PC-3 (cell line): ENCODE results near the gene AKAP17A.

Experiments
- CTCF ChIP-seq: fragments of 300-600 bp; sonication (generic); conservative IDR thresholded peaks from 2 replicates; pipeline ENCODE4 v1.5.1; 2017; ENCODE audit warnings: antibody characterized with exemption, low read depth, mild to moderate bottlenecking, low read length
- EZH2 ChIP-seq: fragments of 300-600 bp; sonication (generic); IDR thresholded peaks from one replicate; pipeline ENCODE4 v1.6.1; 2017; ENCODE audit warnings: antibody characterized with exemption, mild to moderate bottlenecking, low read length; ENCODE audit not compliant: unreplicated experiment
- EZH2phosphoT487 ChIP-seq: fragments of 300-600 bp; sonication (generic); IDR thresholded peaks from 2 replicates; pipeline ENCODE4 v1.6.1; 2018; ENCODE audit warnings: mild to moderate bottlenecking, antibody characterized with exemption, low read length, borderline replicate concordance

GRCh38 chrX:1612641-1613286, 21.4 kb downstream of the AKAP17A start:
- no peak for TF ChIP-seq CTCF
- no peak for TF ChIP-seq EZH2
- no peak for TF ChIP-seq EZH2phosphoT487
